Measurements from ENCODE around the gene CRYBB3.
A peak's percentile ranks its signal among the peaks of the same experiment; 100 is the strongest.
"Not testable (repeated sequence)": the region's sequence is repeated elsewhere in the genome, so short reads cannot be mapped to it uniquely, and the experiment has no call there.

The CRYBB3 gene

GRCh38 chr22:25207553-25208157 is 8.0 kb downstream of the CRYBB3 start:
- DNase-seq = no peak

GRCh38 chr22:25208328-25208727 is 8.7 kb downstream of the CRYBB3 start:
- DNase-seq = no peak

GRCh38 chr22:25208743-25209505 is 9.3 kb downstream of the CRYBB3 start:
- DNase-seq = no peak

GRCh38 chr22:25210793-25211192 is 11.1 kb downstream of the CRYBB3 start:
- DNase-seq = no peak

- DNase-seq = no peak
Measured at GRCh38 chr22:25212337-25212736, 12.7 kb downstream of the CRYBB3 start.

DNA sequence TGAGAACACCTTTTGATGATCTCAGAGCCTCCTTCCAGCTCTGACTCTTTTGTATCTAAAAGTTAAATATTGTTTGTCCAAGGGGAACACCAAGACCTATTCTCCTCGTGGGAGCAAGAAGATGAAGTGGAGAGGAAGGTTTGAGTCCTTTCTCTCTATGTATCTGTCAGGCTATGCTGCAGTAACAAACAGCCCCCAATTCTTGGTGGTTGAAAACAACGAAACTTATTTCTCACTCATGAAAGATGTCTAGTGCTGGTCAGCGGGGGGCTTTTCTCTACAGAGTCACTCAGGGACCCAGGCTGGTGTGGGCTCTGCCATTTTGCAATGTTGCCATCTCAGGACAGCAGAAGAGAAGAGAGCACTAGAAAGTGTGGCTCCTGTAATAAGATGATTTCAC is 13.6 kb downstream of the CRYBB3 start:
- no peak for DNase-seq

GRCh38 chr22:25216230-25216629 is 16.6 kb downstream of the CRYBB3 start:
- no peak for DNase-seq

GRCh38 chr22:25219211-25219689 is 19.6 kb downstream of the CRYBB3 start, which contains the start of gene CRYBB2:
Gene CRYBB2, plus strand, starts transcription at chr22:25219639. Its CDS starts 1,791 bp downstream, at chr22:25221430.
- DNase-seq = no peak

DNA sequence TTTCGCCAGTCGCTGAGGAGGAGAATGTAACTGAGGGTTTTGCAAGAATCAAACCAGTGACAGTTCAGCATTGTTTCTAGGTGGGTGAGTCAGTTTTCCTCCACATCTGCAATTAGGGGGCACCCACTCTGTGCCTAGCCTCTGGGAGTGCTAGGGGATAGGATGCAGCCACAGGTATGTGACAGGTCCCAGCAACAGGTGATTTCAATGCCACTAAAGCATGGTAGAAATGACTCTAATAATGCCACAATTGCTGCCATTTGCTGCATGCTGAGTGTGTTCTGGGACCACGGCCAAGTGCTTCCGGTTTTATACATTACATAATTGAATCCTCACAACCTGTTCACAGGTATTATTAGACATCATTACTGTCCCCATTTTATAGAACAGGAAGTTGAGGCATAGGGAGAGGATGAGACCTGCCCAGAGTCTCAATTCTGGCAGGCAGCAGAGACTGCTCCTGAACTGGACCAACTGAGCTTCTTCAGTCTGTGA is 20.3 kb downstream of the CRYBB3 start:
- no peak for DNase-seq

DNA sequence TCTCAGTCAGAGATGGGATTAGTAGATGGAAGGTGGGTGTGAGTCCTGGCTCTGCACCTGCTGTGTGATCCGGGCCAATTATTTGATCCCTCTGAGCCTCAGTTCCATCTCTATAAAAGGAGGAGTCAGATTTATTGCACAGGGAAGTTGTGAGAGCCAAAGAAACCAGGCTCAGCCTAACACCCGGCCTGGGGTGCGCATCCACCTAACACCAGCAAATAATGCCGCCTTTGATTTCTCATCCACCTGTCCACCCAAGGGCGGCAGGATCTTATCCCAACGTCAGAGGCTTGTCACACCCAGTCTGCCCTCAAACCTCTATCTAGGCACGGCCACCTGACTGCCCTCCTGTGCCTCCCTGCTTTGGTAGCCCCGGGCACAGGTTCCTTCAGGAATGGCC is 22.1 kb downstream of the CRYBB3 start:
- DNase-seq = no peak

DNA sequence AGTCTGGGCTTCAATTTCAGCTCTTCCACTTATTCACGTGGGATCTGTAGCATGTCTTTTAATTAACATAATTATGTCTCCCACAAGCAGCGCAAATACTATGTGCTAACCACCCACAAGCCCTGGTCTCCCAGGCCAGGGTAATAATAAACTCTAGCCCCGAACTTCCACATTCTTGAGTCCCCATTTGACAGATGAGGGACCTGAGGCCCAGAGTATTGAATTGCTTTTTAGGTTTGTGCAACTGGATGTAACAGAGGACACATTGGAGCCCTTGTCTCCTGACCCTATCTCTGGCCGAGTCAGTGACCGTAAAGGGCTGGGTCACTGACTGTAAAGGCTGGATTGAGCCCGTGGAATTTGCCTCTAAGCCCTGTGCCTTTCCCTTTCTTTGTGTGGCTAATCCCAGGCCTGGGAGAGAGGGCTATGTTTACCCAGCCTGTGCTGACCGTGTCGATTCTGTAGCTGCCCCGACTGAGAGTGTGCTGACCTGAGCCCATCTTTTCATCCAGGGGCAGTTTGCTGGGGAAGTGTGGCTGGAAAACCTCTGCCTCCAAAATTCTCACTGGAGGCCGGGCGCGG is 23.7 kb downstream of the CRYBB3 start:
- no peak for DNase-seq

DNA sequence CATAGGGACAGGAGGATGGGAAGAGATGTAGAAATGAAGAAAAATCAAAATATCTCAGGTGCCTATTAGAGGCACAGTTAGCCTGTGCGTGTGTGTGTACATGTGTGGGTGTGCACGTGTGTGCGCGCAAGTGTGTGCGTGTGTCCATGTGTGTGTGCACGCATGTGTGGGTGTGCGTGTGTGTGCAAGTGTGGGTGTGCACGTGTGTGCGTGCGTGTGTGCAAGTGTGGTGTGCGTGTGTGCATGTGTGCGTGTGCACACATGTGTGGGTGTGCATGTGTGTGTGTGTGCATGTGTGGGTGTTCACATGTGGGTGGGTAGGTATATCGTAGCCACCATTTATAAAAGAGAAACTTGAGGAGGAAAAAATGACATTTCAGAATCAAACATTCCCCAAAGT is 29.2 kb downstream of the CRYBB3 start:
- no peak for DNase-seq

DNA sequence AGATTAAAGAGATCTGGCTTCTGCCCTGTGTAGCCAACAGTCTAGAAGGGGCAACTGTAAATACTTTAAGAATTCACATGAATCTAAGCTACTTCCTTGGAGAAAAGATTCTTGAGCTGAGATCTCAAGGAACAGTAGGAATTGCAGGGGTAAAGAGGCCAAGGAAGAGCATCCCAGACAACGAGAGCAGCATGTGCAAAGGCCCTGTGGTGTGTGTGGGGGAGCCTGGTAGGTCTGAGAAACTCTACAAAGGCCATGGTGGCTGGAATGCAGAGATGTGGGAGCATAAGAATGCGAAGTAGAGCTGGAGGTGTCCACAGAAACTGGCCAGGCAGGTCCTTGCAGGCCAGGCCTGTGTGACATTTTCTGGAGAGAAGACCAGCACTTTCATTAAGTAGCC is 31.1 kb downstream of the CRYBB3 start:
- not testable (repeated sequence) for DNase-seq

GRCh38 chr22:25232301-25232700 is 32.6 kb downstream of the CRYBB3 start:
- DNase-seq = no peak

- not testable (repeated sequence) for DNase-seq
Measured at GRCh38 chr22:25233706-25234105, 34.0 kb downstream of the CRYBB3 start.

DNA sequence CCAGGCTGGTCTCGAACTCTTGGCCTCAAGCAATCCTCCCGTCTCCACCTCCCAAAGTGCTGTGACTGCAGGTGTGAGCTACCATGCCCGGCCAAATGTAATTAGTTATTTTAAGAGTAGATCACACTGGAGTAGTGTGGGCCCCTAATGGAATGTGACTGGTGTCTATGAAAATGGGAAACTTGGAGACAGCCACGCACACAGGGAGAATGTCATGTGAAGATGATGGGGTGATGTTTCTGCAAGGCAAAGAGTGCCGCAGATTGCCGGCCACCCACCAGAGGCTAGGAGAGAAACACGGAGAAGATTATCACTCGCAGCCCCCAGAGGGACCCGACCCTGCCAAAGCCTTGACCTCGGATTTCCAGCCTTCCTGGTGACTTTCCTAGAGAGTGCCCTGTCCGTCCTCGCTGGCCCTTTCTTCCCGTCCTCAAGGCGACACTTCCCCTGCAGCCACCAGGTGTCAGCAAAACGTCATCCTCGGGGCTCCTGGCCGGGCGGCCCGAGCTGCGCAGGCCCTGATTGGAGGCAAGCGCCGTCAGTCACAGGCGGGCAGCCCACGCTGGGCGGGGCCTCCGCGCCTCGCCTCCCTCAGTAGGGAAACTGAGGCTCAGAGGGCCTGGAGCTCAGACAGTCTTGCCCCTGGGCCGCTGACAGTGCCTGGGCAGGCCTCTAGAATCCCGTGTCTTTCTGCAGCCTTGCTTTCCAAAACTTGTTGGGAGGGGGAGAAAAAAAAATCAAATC is 36.1 kb downstream of the CRYBB3 start:
- peak; percentile 86 for DNase-seq

GRCh38 chr22:25236417-25236816 is 36.8 kb downstream of the CRYBB3 start:
- DNase-seq = no peak

GRCh38 chr22:25237503-25237902 is 37.8 kb downstream of the CRYBB3 start:
- DNase-seq = no peak

GRCh38 chr22:25238058-25238457 is 38.4 kb downstream of the CRYBB3 start:
- not testable (repeated sequence) for DNase-seq

DNA sequence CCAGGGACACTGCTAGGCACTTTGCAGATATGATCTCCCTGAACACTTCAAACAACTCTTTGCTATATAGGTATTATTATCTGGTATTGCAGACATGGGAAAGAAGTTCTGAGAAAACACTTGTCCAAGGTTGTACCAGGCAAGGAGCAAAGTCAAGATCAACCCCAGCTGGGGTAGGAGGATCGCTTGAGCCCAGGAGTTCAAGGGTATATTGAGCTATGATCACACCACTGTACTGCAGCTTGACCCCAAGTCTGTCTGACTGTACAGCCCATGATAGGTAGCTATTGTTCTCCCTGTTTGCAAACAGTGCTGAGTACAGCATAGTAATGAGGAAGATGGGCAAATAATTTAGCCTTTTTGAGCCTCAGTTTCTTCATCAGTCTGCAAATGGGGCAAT is 55.5 kb downstream of the CRYBB3 start:
- DNase-seq = not testable (repeated sequence)
